NOMO-1 treated with dmso at 0.1 percent for 144 hours (cell line): Measurements from ENCODE around the gene RANBP3L.
"Not testable (repeated sequence)": the region's sequence is repeated elsewhere in the genome, so short reads cannot be mapped to it uniquely, and the experiment has no call there.

Experiments used
- DNase-seq: peaks from one replicate; lab custom pipeline; 2025; ENCODE audit not compliant: unreplicated experiment; lab: John Stamatoyannopoulos, UW

The RANBP3L gene

GRCh38 chr5:36208786-36209185 lies 92.9 kb downstream of the RANBP3L start:
- no peak for DNase-seq

GRCh38 chr5:36206913-36207312 lies 94.8 kb downstream of the RANBP3L start:
- DNase-seq, result no peak

GRCh38 chr5:36205329-36205728 lies 96.4 kb downstream of the RANBP3L start:
- no peak for DNase-seq

GRCh38 chr5:36202521-36202961 lies 99.2 kb downstream of the RANBP3L start:
- no peak for DNase-seq

- no peak for DNase-seq
Measured at GRCh38 chr5:36200513-36200912, 101.2 kb downstream of the RANBP3L start.

GRCh38 chr5:36199620-36200019 lies 102.1 kb downstream of the RANBP3L start:
- DNase-seq, result no peak

- DNase-seq, result not testable (repeated sequence)
Measured at GRCh38 chr5:36198783-36199182, 102.9 kb downstream of the RANBP3L start.
